Adipocyte (in vitro differentiated cells): ENCODE data around the gene PCDHB9.
A peak's percentile ranks its signal among the peaks of the same experiment; 100 is the strongest.
"Not testable (repeated sequence)": the region's sequence is repeated elsewhere in the genome, so short reads cannot be mapped to it uniquely, and the experiment has no call there.

Experiments
- DNase-seq: peaks from one replicate; pipeline ENCODE4 v3.0.0-alpha.2; 2015; ENCODE audit warnings: low read depth
- H3K27me3 ChIP-seq: replicated peaks from 2 replicates; pipeline ENCODE4 v1.7.0; 2013; ENCODE audit warnings: mild to moderate bottlenecking, low read length, moderate library complexity; ENCODE audit not compliant: control insufficient read depth, insufficient read depth
- H3K36me3 ChIP-seq: 2 replicates; pipeline ENCODE4 v1.7.0; 2013; ENCODE audit warnings: low read length, mild to moderate bottlenecking, moderate library complexity; ENCODE audit not compliant: control insufficient read depth, insufficient read depth, severe bottlenecking
- H3K4me1 ChIP-seq: 2 replicates; pipeline ENCODE4 v1.7.0; 2013; ENCODE audit warnings: mild to moderate bottlenecking, low read length, moderate library complexity; ENCODE audit not compliant: control insufficient read depth, insufficient read depth
- H3K4me3 ChIP-seq: 2 replicates; pipeline ENCODE4 v1.7.0; 2013; ENCODE audit warnings: mild to moderate bottlenecking, low read length, moderate library complexity
- H3K9ac ChIP-seq: 2 replicates; pipeline ENCODE4 v1.7.0; 2013; ENCODE audit warnings: mild to moderate bottlenecking, low read length, moderate library complexity
- H3K9me3 ChIP-seq: 2 replicates; pipeline ENCODE4 v1.7.0; 2013; ENCODE audit warnings: mild to moderate bottlenecking, low read length, moderate library complexity; ENCODE audit not compliant: control insufficient read depth

PCDHB9 gene

GRCh38 chr5:141186897-141187512, at the start of gene PCDHB9:
TSS of gene PCDHB9 (plus strand) at chr5:141187161. CDS start at chr5:141187319, 158 bp downstream.
- DNase-seq, result peak; percentile 79
- H3K4me1 ChIP-seq, result no peaks in the 10 kb centered on the region
- peaks cover 4% of the 10 kb centered on the region for H3K27me3 ChIP-seq
- H3K4me3 ChIP-seq, result peak within 1 kb of the TSS; percentile 58
- no peak within 1 kb of the TSS for H3K9ac ChIP-seq
- H3K9me3 ChIP-seq, result peaks cover 36% of the 10 kb centered on the region
- no peaks in the 10 kb centered on the region for H3K36me3 ChIP-seq

- not testable (repeated sequence) for H3K9ac ChIP-seq, DNase-seq, H3K27me3 ChIP-seq, H3K4me3 ChIP-seq, H3K4me1 ChIP-seq, H3K36me3 ChIP-seq
- peaks cover 31% of the 10 kb centered on the region for H3K9me3 ChIP-seq
Measured at GRCh38 chr5:141137346-141137745, 49.6 kb upstream of the PCDHB9 start.

GRCh38 chr5:141149812-141150211, 37.1 kb upstream of the PCDHB9 start, which contains the start of gene PCDHB6:
TSS of gene PCDHB6 (plus strand) at chr5:141150057. CDS start at chr5:141150258, 201 bp downstream.
- no peaks in the 10 kb centered on the region for H3K4me1 ChIP-seq
- H3K9me3 ChIP-seq, result peaks cover 18% of the 10 kb centered on the region
- H3K4me3 ChIP-seq, result peak within 1 kb of the TSS; percentile 56
- no peaks in the 10 kb centered on the region for H3K36me3 ChIP-seq
- DNase-seq, result peak; percentile 45
- no peak within 1 kb of the TSS for H3K9ac ChIP-seq
- no peaks in the 10 kb centered on the region for H3K27me3 ChIP-seq

GRCh38 chr5:141150224-141150992, 36.6 kb upstream of the PCDHB9 start:
- Histone ChIP-seq H3K9me3 (peaks cover 18% of the 10 kb centered on the region), H3K36me3 (no peaks in the 10 kb centered on the region), H3K4me1 (no peaks in the 10 kb centered on the region), H3K9ac (no peak overlapping the region), H3K27me3 (no peaks in the 10 kb centered on the region), H3K4me3 (peak overlapping the region; percentile 56)
- DNase-seq, result no peak

GRCh38 chr5:141150993-141151325, 36.0 kb upstream of the PCDHB9 start:
- DNase-seq, result no peak
- Histone ChIP-seq H3K9me3 (peaks cover 23% of the 10 kb centered on the region), H3K9ac (no peak overlapping the region), H3K27me3 (no peaks in the 10 kb centered on the region), H3K4me3 (no peak overlapping the region), H3K36me3 (no peaks in the 10 kb centered on the region), H3K4me1 (no peaks in the 10 kb centered on the region)

- not testable (repeated sequence) for H3K36me3 ChIP-seq, H3K4me3 ChIP-seq, H3K27me3 ChIP-seq, DNase-seq, H3K9ac ChIP-seq, H3K4me1 ChIP-seq
- H3K9me3 ChIP-seq, result peaks cover 30% of the 10 kb centered on the region
Measured at GRCh38 chr5:141151632-141152031, 35.3 kb upstream of the PCDHB9 start.

GRCh38 chr5:141152096-141152495, 34.9 kb upstream of the PCDHB9 start:
- peaks cover 35% of the 10 kb centered on the region for H3K9me3 ChIP-seq
- DNase-seq, H3K4me3 ChIP-seq, H3K4me1 ChIP-seq, H3K9ac ChIP-seq, H3K36me3 ChIP-seq, H3K27me3 ChIP-seq: not testable (repeated sequence)

- no peak overlapping the region for H3K9ac ChIP-seq
- no peak for DNase-seq
- H3K9me3 ChIP-seq, result peaks cover 30% of the 10 kb centered on the region
- H3K27me3 ChIP-seq, result no peaks in the 10 kb centered on the region
- H3K4me3 ChIP-seq, result no peak overlapping the region
- H3K4me1 ChIP-seq, result no peaks in the 10 kb centered on the region
- no peaks in the 10 kb centered on the region for H3K36me3 ChIP-seq
Measured at GRCh38 chr5:141155540-141156374, 31.2 kb upstream of the PCDHB9 start.

GRCh38 chr5:141157356-141157755, 29.6 kb upstream of the PCDHB9 start:
- H3K4me1 ChIP-seq, H3K9ac ChIP-seq, DNase-seq, H3K36me3 ChIP-seq, H3K27me3 ChIP-seq, H3K4me3 ChIP-seq: not testable (repeated sequence)
- peaks cover 26% of the 10 kb centered on the region for H3K9me3 ChIP-seq

- H3K9me3 ChIP-seq, result peaks cover 28% of the 10 kb centered on the region
- not testable (repeated sequence) for H3K27me3 ChIP-seq, H3K4me1 ChIP-seq, H3K9ac ChIP-seq, H3K4me3 ChIP-seq, DNase-seq, H3K36me3 ChIP-seq
Measured at GRCh38 chr5:141157901-141158300, 29.1 kb upstream of the PCDHB9 start.
